GM12878 (cell line): ENCODE data around the gene PRDM8. TPM values are rescaled to one million over a fixed set of nuclear protein-coding genes. Genes with fewer than 3 reads are reported as not detected.

Experiments used
- CBX3 ChIP-seq: fragments of 200-600 bp; sonication (generic); IDR thresholded peaks from 2 replicates; pipeline ENCODE4 v1.6.1; 2016; ENCODE audit warnings: low read depth, borderline replicate concordance
- CREM ChIP-seq: IDR thresholded peaks from 2 replicates; pipeline ENCODE4 v1.6.1; 2014; ENCODE audit warnings: antibody characterized with exemption, low read depth
- DPF2 ChIP-seq: fragments of 450-650 bp; IDR thresholded peaks from 2 replicates; pipeline ENCODE4 v1.6.1; 2017; ENCODE audit warnings: mild to moderate bottlenecking
- EP300 ChIP-seq, 2 experiments: fragments of 150-350 bp in 1 of 2; IDR thresholded peaks; 2 replicates each; pipeline ENCODE4 v1.6.1; 2011 to 2012; ENCODE audit warnings: low read depth in 2 of 2, low read length in 2 of 2, borderline replicate concordance in 1 of 2, improper control_type of control experiment in 1 of 2, inconsistent platforms in 1 of 2; ENCODE audit not compliant: control insufficient read depth in 1 of 2
- FOXK2 ChIP-seq: fragments of 450-650 bp; IDR thresholded peaks from 2 replicates; pipeline ENCODE4 v1.6.1; 2017; ENCODE audit warnings: mild to moderate bottlenecking, moderate library complexity
- HDGF ChIP-seq: fragments of 450-650 bp; IDR thresholded peaks from 2 replicates; pipeline ENCODE4 v1.6.1; 2016; ENCODE audit warnings: antibody characterized with exemption
- IKZF2 ChIP-seq, 2 experiments: fragments of 450-650 bp; IDR thresholded peaks; 2 replicates each; pipeline ENCODE4 v1.6.1; 2017; ENCODE audit warnings: mild to moderate bottlenecking in 2 of 2, moderate library complexity in 2 of 2
- JUNB ChIP-seq: IDR thresholded peaks from 2 replicates; pipeline ENCODE4 v1.6.1; 2016; ENCODE audit warnings: antibody characterized with exemption, mild to moderate bottlenecking
- KDM1A ChIP-seq: fragments of 200-600 bp; sonication (generic); IDR thresholded peaks from 2 replicates; pipeline ENCODE4 v1.6.1; 2016; ENCODE audit warnings: borderline replicate concordance
- NFXL1 ChIP-seq: fragments of 450-650 bp; IDR thresholded peaks from 2 replicates; pipeline ENCODE4 v1.6.1; 2017; ENCODE audit warnings: antibody characterized with exemption, mild to moderate bottlenecking, borderline replicate concordance
- NR2F1 ChIP-seq: fragments of 450-650 bp; conservative IDR thresholded peaks from 2 replicates; pipeline ENCODE4 v1.6.1; 2017; ENCODE audit warnings: mild to moderate bottlenecking
- POLR2AphosphoS2 ChIP-seq: IDR thresholded peaks from 2 replicates; pipeline ENCODE4 v1.6.1; 2011; ENCODE audit warnings: low read depth, mild to moderate bottlenecking, low read length, improper control_type of control experiment, moderate library complexity
- SRF ChIP-seq, 2 experiments: IDR thresholded peaks; 2 replicates each; pipeline ENCODE4 v1.6.1; 2011; ENCODE audit warnings: low read depth in 2 of 2, low read length in 2 of 2, mild to moderate bottlenecking in 1 of 2, moderate library complexity in 1 of 2
- SUZ12 ChIP-seq: fragments of 200-600 bp; sonication (generic); IDR thresholded peaks from one replicate; pipeline ENCODE4 v1.6.1; 2018; ENCODE audit warnings: antibody characterized with exemption, mild to moderate bottlenecking; ENCODE audit not compliant: unreplicated experiment
- TAF1 ChIP-seq: IDR thresholded peaks from 2 replicates; pipeline ENCODE4 v1.6.1; 2011; ENCODE audit warnings: mild to moderate bottlenecking, low read depth, low read length, borderline replicate concordance
- ZZZ3 ChIP-seq: IDR thresholded peaks from 2 replicates; pipeline ENCODE4 v1.6.1; 2011; ENCODE audit warnings: low read depth; ENCODE audit not compliant: control insufficient read depth, insufficient read length
- polyA plus RNA-seq, 11 experiments: library from polyadenylated mRNA; depleted of rRNA in 4 of 11; unstranded in 6 of 11; stranded (reverse) in 5 of 11; fragments of >200 nt; fragmentation: Nextera tagmentation in 4 of 11; fragmentation: Illumina TruSeq in 1 of 11; extraction: Ambion mirVana in 4 of 11; extraction: Trizol in 1 of 11; gene quantifications; 1 replicate in 1 of 11; 2 replicates in 10 of 11; pipeline versions ENCODE4 v1.2.1 to v1.2.3, GENCODE V29; 2011 to 2016; ENCODE audit warnings: inconsistent platforms in 2 of 11, missing spikeins in 2 of 11, low read depth in 1 of 11
- total RNA-seq, 4 experiments: library from RNA; depleted of rRNA in 3 of 4; stranded (reverse); fragments of >200 nt in 3 of 4; fragmentation: Illumina TruSeq in 1 of 4; extraction: Trizol in 1 of 4; gene quantifications; 2 replicates each; pipeline versions ENCODE4 v1.2.1 to v1.2.3, GENCODE V29; 2013 to 2021
- TF ChIP-seq, protein P1 (sequence below): fragments of 450-650 bp; IDR thresholded peaks from 2 replicates; pipeline ENCODE4 v1.6.1; 2017; ENCODE audit warnings: low read depth, mild to moderate bottlenecking, moderate library complexity
- TF ChIP-seq, protein P2 (sequence below): fragments of 450-650 bp; IDR thresholded peaks from 2 replicates; pipeline ENCODE4 v1.6.1; 2014; ENCODE audit warnings: mild to moderate bottlenecking
- TF ChIP-seq, protein P3 (sequence below): IDR thresholded peaks from 2 replicates; pipeline ENCODE4 v1.6.1; 2011; ENCODE audit warnings: low read depth, low read length, improper control_type of control experiment, borderline replicate concordance
- TF ChIP-seq, protein P4 (sequence below): fragments of 450-650 bp; conservative IDR thresholded peaks from 2 replicates; pipeline ENCODE4 v1.6.1; 2017; ENCODE audit warnings: mild to moderate bottlenecking, moderate library complexity
- TF ChIP-seq, protein P5 (sequence below): fragments of 450-650 bp; IDR thresholded peaks from 2 replicates; pipeline ENCODE4 v1.6.1; 2016; ENCODE audit warnings: mild to moderate bottlenecking
- TF ChIP-seq, protein P6 (sequence below): fragments of 450-650 bp; IDR thresholded peaks from 2 replicates; pipeline ENCODE4 v1.6.1; 2018; ENCODE audit warnings: borderline replicate concordance, mild to moderate bottlenecking; ENCODE audit not compliant: partially characterized antibody

The PRDM8 gene
- total and polyA plus RNA-seq, 10 of the 15 experiments (the other 5 are each of a cell fraction or from before 2014, with no cell fraction given): 0.09 to 1.6 (median 0.40) TPM

DNA sequence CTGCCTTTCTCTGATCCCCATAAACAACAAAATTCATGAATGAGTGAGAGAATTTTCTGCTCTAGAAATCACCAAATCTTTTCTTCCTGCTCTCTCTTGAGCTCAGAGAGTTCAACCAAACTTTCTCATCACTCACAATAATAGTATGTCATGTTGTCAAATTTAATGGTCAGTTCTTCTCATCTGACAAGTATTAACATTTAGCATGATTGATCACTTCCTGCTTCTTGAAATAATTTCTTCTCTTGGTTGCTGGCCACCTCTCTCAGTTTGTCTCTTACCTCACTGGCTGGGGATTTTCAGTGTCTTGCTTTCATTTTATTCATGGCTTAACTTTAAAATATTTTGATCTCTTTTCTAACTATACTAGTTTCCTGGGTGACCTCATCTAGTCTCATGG lies 43.7 kb downstream of the PRDM8 start (continued):
- TF ChIP-seq, protein P1, sequence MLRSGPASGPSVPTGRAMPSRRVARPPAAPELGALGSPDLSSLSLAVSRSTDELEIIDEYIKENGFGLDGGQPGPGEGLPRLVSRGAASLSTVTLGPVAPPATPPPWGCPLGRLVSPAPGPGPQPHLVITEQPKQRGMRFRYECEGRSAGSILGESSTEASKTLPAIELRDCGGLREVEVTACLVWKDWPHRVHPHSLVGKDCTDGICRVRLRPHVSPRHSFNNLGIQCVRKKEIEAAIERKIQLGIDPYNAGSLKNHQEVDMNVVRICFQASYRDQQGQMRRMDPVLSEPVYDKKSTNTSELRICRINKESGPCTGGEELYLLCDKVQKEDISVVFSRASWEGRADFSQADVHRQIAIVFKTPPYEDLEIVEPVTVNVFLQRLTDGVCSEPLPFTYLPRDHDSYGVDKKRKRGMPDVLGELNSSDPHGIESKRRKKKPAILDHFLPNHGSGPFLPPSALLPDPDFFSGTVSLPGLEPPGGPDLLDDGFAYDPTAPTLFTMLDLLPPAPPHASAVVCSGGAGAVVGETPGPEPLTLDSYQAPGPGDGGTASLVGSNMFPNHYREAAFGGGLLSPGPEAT: peak; percentile 67; the same call in 1 of the 2 replicates
- TF ChIP-seq, protein P2, sequence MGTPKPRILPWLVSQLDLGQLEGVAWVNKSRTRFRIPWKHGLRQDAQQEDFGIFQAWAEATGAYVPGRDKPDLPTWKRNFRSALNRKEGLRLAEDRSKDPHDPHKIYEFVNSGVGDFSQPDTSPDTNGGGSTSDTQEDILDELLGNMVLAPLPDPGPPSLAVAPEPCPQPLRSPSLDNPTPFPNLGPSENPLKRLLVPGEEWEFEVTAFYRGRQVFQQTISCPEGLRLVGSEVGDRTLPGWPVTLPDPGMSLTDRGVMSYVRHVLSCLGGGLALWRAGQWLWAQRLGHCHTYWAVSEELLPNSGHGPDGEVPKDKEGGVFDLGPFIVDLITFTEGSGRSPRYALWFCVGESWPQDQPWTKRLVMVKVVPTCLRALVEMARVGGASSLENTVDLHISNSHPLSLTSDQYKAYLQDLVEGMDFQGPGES: no peak
- TF ChIP-seq SRF (IDR thresholded peaks at IDR 0.05; ENCODE audit: low read depth in 2 of 2, low read length in 2 of 2) (no peak), NFXL1 (no peak), SUZ12 (no peak), CREM (0 out of 2 replicates have a peak, but pooled peaks have one; percentile 23), FOXK2 (no peak), ZZZ3 (no peak), CBX3 (no peak), HDGF (no peak), NR2F1 (no peak), KDM1A (no peak), JUNB (peak; percentile 22; the same call in 1 of the 2 replicates), DPF2 (peak; percentile 86), POLR2AphosphoS2 (no peak), TAF1 (no peak), EP300 (IDR thresholded peaks at IDR 0.05; ENCODE audit: borderline replicate concordance in 1 of 2, control insufficient read depth in 1 of 2, low read depth in 2 of 2, low read length in 2 of 2) (peak in 1 of 2 experiments; percentile 61; a peak in 1 of 4 replicates), IKZF2 (IDR thresholded peaks at IDR 0.05) (peak; percentile 34 to 61; a peak in 2 of 4 replicates)
- TF ChIP-seq, protein P3, sequence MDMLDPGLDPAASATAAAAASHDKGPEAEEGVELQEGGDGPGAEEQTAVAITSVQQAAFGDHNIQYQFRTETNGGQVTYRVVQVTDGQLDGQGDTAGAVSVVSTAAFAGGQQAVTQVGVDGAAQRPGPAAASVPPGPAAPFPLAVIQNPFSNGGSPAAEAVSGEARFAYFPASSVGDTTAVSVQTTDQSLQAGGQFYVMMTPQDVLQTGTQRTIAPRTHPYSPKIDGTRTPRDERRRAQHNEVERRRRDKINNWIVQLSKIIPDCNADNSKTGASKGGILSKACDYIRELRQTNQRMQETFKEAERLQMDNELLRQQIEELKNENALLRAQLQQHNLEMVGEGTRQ: no peak
- TF ChIP-seq, protein P4, sequence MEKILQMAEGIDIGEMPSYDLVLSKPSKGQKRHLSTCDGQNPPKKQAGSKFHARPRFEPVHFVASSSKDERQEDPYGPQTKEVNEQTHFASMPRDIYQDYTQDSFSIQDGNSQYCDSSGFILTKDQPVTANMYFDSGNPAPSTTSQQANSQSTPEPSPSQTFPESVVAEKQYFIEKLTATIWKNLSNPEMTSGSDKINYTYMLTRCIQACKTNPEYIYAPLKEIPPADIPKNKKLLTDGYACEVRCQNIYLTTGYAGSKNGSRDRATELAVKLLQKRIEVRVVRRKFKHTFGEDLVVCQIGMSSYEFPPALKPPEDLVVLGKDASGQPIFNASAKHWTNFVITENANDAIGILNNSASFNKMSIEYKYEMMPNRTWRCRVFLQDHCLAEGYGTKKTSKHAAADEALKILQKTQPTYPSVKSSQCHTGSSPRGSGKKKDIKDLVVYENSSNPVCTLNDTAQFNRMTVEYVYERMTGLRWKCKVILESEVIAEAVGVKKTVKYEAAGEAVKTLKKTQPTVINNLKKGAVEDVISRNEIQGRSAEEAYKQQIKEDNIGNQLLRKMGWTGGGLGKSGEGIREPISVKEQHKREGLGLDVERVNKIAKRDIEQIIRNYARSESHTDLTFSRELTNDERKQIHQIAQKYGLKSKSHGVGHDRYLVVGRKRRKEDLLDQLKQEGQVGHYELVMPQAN: no peak
- TF ChIP-seq, protein P5, sequence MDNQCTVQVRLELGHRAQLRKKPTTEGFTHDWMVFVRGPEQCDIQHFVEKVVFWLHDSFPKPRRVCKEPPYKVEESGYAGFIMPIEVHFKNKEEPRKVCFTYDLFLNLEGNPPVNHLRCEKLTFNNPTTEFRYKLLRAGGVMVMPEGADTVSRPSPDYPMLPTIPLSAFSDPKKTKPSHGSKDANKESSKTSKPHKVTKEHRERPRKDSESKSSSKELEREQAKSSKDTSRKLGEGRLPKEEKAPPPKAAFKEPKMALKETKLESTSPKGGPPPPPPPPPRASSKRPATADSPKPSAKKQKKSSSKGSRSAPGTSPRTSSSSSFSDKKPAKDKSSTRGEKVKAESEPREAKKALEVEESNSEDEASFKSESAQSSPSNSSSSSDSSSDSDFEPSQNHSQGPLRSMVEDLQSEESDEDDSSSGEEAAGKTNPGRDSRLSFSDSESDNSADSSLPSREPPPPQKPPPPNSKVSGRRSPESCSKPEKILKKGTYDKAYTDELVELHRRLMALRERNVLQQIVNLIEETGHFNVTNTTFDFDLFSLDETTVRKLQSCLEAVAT: 0 out of 2 replicates have a peak, but pooled peaks have one; percentile 23
- TF ChIP-seq, protein P6, sequence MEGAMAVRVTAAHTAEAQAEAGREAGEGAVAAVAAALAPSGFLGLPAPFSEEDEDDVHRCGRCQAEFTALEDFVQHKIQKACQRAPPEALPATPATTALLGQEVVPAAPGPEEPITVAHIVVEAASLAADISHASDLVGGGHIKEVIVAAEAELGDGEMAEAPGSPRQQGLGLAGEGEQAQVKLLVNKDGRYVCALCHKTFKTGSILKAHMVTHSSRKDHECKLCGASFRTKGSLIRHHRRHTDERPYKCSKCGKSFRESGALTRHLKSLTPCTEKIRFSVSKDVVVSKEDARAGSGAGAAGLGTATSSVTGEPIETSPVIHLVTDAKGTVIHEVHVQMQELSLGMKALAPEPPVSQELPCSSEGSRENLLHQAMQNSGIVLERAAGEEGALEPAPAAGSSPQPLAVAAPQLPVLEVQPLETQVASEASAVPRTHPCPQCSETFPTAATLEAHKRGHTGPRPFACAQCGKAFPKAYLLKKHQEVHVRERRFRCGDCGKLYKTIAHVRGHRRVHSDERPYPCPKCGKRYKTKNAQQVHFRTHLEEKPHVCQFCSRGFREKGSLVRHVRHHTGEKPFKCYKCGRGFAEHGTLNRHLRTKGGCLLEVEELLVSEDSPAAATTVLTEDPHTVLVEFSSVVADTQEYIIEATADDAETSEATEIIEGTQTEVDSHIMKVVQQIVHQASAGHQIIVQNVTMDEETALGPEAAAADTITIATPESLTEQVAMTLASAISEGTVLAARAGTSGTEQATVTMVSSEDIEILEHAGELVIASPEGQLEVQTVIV: no peak
